H1 (cell line): ENCODE measurements around the gene ARHGAP8. TPM values are rescaled to one million over a fixed set of nuclear protein-coding genes. Genes with fewer than 3 reads are reported as not detected.

Experiments used
- CTCF ChIA-PET: fragments of 300-600 bp; sonication (Branson Sonifier 250); formaldehyde crosslinking; loops from one replicate; lab custom pipeline; 2021; ENCODE audit not compliant: partially characterized antibody; lab: Charles Lee
- POLR2A ChIA-PET: fragments of 300-600 bp; sonication (Branson Sonifier 250); formaldehyde crosslinking; loops from one replicate; lab custom pipeline; 2021; ENCODE audit warnings: inconsistent platforms; ENCODE audit not compliant: partially characterized antibody; lab: Charles Lee
- DNase-seq, 2 experiments: peaks; one replicate each; pipeline versions ENCODE4 v3.0.0 to v3.0.0-alpha.2; 2010 to 2022; ENCODE audit warnings: low spot score in 2 of 2, low read depth in 1 of 2, mixed read lengths in 1 of 2
- FAIRE-seq: peaks from 2 replicates; lab custom pipeline; 2011; peaks lifted over from hg19 to GRCh38; lab: Jason Lieb, UNC
- H2AFZ ChIP-seq: 2 replicates; pipeline ENCODE4 v1.8.1; 2012; ENCODE audit warnings: low read length, inconsistent platforms
- H2AK5ac ChIP-seq: 2 replicates; pipeline ENCODE4 v1.6.1; 2013; ENCODE audit warnings: low read depth, low read length
- H2BK120ac ChIP-seq: replicated peaks from 2 replicates; pipeline ENCODE3; 2013; ENCODE audit warnings: low read depth, low read length, inconsistent platforms
- H2BK12ac ChIP-seq: 2 replicates; pipeline ENCODE4 v1.6.1; 2013; ENCODE audit warnings: low read depth, low read length
- H2BK15ac ChIP-seq: 2 replicates; pipeline ENCODE4 v1.6.1; 2013; ENCODE audit warnings: low read length
- H2BK20ac ChIP-seq: 2 replicates; pipeline ENCODE4 v1.6.1; 2013; ENCODE audit warnings: low read length
- H2BK5ac ChIP-seq: 2 replicates; pipeline ENCODE4 v1.6.1; 2013; ENCODE audit warnings: low read depth, low read length
- H3K14ac ChIP-seq: 2 replicates; pipeline ENCODE4 v1.6.1; 2013; ENCODE audit warnings: inconsistent platforms; ENCODE audit not compliant: insufficient read length
- H3K18ac ChIP-seq: 2 replicates; pipeline ENCODE4 v1.6.1; 2013; ENCODE audit warnings: low read length; ENCODE audit errors: extremely low read depth
- H3K23ac ChIP-seq: 2 replicates; pipeline ENCODE4 v1.6.1; 2013; ENCODE audit warnings: inconsistent platforms; ENCODE audit not compliant: insufficient read length
- H3K23me2 ChIP-seq: 2 replicates; pipeline ENCODE4 v1.6.1; 2013; ENCODE audit warnings: low read depth, low read length
- H3K27ac ChIP-seq: 2 replicates; pipeline ENCODE4 v1.6.1; 2011; ENCODE audit warnings: low read depth, low read length, inconsistent platforms
- H3K27me3 ChIP-seq, 4 experiments: replicated peaks in 1 of 4; 1 replicate in 1 of 4; 2 replicates in 3 of 4; pipeline versions ENCODE4 v1.6.1 to v1.8.1; 2011 to 2013; ENCODE audit warnings: low read length in 3 of 4, mild to moderate bottlenecking in 3 of 4, inconsistent platforms in 2 of 4, mixed read lengths in 2 of 4, moderate library complexity in 1 of 4; ENCODE audit not compliant: control insufficient read depth in 3 of 4, insufficient read depth in 3 of 4; ENCODE audit errors: extremely low read depth in 1 of 4
- H3K36me3 ChIP-seq, 4 experiments: 2 replicates each; pipeline versions ENCODE4 v1.6.1 to v1.8.1; 2011 to 2013; ENCODE audit warnings: mild to moderate bottlenecking in 4 of 4, low read length in 3 of 4, moderate library complexity in 2 of 4, control low read depth in 1 of 4, inconsistent platforms in 1 of 4; ENCODE audit not compliant: insufficient read depth in 4 of 4, control insufficient read depth in 2 of 4
- H3K4ac ChIP-seq: replicated peaks from 2 replicates; pipeline ENCODE3; 2013; ENCODE audit warnings: low read length, low read depth, mixed read lengths, inconsistent platforms; ENCODE audit not compliant: insufficient read length
- H3K4me1 ChIP-seq, 4 experiments: replicated peaks in 1 of 4; 1 replicate in 1 of 4; 2 replicates in 3 of 4; pipeline versions ENCODE4 v1.6.1 to v1.8.1; 2011 to 2013; ENCODE audit warnings: low read length in 3 of 4, inconsistent platforms in 2 of 4, mixed read lengths in 1 of 4; ENCODE audit not compliant: insufficient read depth in 4 of 4, control insufficient read depth in 3 of 4
- H3K4me2 ChIP-seq, 2 experiments: 2 replicates each; pipeline versions ENCODE4 v1.6.1 to v1.8.1; 2011 to 2013; ENCODE audit warnings: low read depth in 2 of 2, low read length in 2 of 2, control low read depth in 1 of 2, inconsistent platforms in 1 of 2, mild to moderate bottlenecking in 1 of 2; ENCODE audit not compliant: insufficient read depth in 1 of 2
- H3K4me3 ChIP-seq, 4 experiments: fragments of 200-600, 300-600 bp in 1 of 4; sonication (generic), shearing (Covaris generic), sonication (Bioruptor Twin) in 1 of 4; 2 replicates each; pipeline versions ENCODE4 v1.5.1 to v1.8.1; 2011 to 2016; ENCODE audit warnings: low read length in 4 of 4, low read depth in 3 of 4, control low read depth in 2 of 4, inconsistent platforms in 2 of 4, mild to moderate bottlenecking in 2 of 4, mixed read lengths in 1 of 4, moderate library complexity in 1 of 4; ENCODE audit not compliant: insufficient read depth in 2 of 4; ENCODE audit errors: extremely low read depth in 1 of 4
- H3K56ac ChIP-seq: replicated peaks from 2 replicates; pipeline ENCODE3; 2013; ENCODE audit warnings: low read depth, mild to moderate bottlenecking, mixed read lengths, low read length, inconsistent platforms; ENCODE audit not compliant: insufficient read length
- H3K79me1 ChIP-seq: 2 replicates; pipeline ENCODE4 v1.6.1; 2013; ENCODE audit warnings: low read depth, low read length, control low read depth
- H3K79me2 ChIP-seq, 2 experiments: 2 replicates each; pipeline versions ENCODE4 v1.6.1 to v1.8.1; 2012 to 2013; ENCODE audit warnings: low read length in 2 of 2, mild to moderate bottlenecking in 2 of 2, inconsistent platforms in 1 of 2; ENCODE audit not compliant: insufficient read depth in 2 of 2, control insufficient read depth in 1 of 2
- H3K9ac ChIP-seq, 4 experiments: replicated peaks in 1 of 4; 1 replicate in 1 of 4; 2 replicates in 3 of 4; pipeline versions ENCODE4 v1.6.1 to v1.8.1; 2011 to 2013; ENCODE audit warnings: low read depth in 3 of 4, low read length in 3 of 4, control low read depth in 2 of 4, mild to moderate bottlenecking in 2 of 4, moderate library complexity in 2 of 4, inconsistent platforms in 1 of 4; ENCODE audit errors: extremely low read depth in 1 of 4
- H3K9me3 ChIP-seq, 2 experiments: 2 replicates each; pipeline versions ENCODE4 v1.6.1 to v1.8.1; 2012 to 2013; ENCODE audit warnings: mild to moderate bottlenecking in 2 of 2, moderate library complexity in 2 of 2, control low read depth in 1 of 2, inconsistent platforms in 1 of 2, low read depth in 1 of 2, low read length in 1 of 2, mixed read lengths in 1 of 2; ENCODE audit not compliant: insufficient read depth in 2 of 2
- H4K20me1 ChIP-seq, 2 experiments: replicated peaks in 1 of 2; 2 replicates each; pipeline versions ENCODE3 to v1.8.1; 2011 to 2013; ENCODE audit warnings: inconsistent platforms in 2 of 2, low read length in 2 of 2, mild to moderate bottlenecking in 1 of 2; ENCODE audit not compliant: insufficient read depth in 2 of 2, control insufficient read depth in 1 of 2
- H4K5ac ChIP-seq: 2 replicates; pipeline ENCODE4 v1.6.1; 2013; ENCODE audit warnings: low read length, low read depth, mixed read lengths, inconsistent platforms; ENCODE audit not compliant: insufficient read length
- H4K8ac ChIP-seq: 2 replicates; pipeline ENCODE4 v1.8.0; 2013; ENCODE audit warnings: mild to moderate bottlenecking, moderate library complexity, low read length, inconsistent platforms; ENCODE audit not compliant: insufficient read depth; ENCODE audit errors: extremely low read depth
- H4K91ac ChIP-seq: replicated peaks from 2 replicates; pipeline ENCODE3; 2013; ENCODE audit warnings: low read length, mixed read lengths, inconsistent platforms; ENCODE audit not compliant: insufficient read length
- NANOG ChIP-seq: IDR thresholded peaks from 2 replicates; pipeline ENCODE4 v1.6.1; 2011; ENCODE audit warnings: low read length, low read depth, mild to moderate bottlenecking, inconsistent platforms; ENCODE audit not compliant: insufficient read depth, poor library complexity, severe bottlenecking
- POLR2A ChIP-seq, 2 experiments: IDR thresholded peaks; 1 replicate in 1 of 2; 2 replicates in 1 of 2; pipeline ENCODE4 v1.6.1; 2011; ENCODE audit warnings: low read depth in 2 of 2, low read length in 2 of 2, mild to moderate bottlenecking in 2 of 2; ENCODE audit errors: control extremely low read depth in 1 of 2
- RAD21 ChIP-seq, 2 experiments: IDR thresholded peaks in 1 of 2; conservative IDR thresholded peaks in 1 of 2; 2 replicates each; pipeline ENCODE4 v1.6.1; 2011; ENCODE audit warnings: low read depth in 2 of 2, low read length in 2 of 2, improper control_type of control experiment in 1 of 2, inconsistent platforms in 1 of 2, mild to moderate bottlenecking in 1 of 2, moderate library complexity in 1 of 2
- RXRA ChIP-seq: IDR thresholded peaks from 2 replicates; pipeline ENCODE4 v1.6.1; 2011; ENCODE audit warnings: low read depth, mild to moderate bottlenecking, low read length, moderate library complexity; ENCODE audit not compliant: insufficient read depth
- WGBS, 2 experiments: shearing (Covaris generic) in 1 of 2; methylation state at CpG; one replicate each; pipeline versions ENCODE4 v1.1.6 to v1.1.7; 2013 to 2015; ENCODE audit warnings: low lambda C conversion rate in 2 of 2, mixed read lengths in 2 of 2, inconsistent platforms in 1 of 2, low coverage in 1 of 2, missing lambda C conversion rate in 1 of 2; ENCODE audit not compliant: insufficient replicate concordance in 2 of 2, insufficient coverage in 1 of 2, insufficient read length in 1 of 2; ENCODE audit errors: extremely low coverage in 1 of 2, missing lambda C conversion rate in 1 of 2; 5-methylcytosine and 5-hydroxymethylcytosine counted together
- polyA plus RNA-seq, 7 experiments: library from polyadenylated mRNA; depleted of rRNA in 3 of 7; stranded (reverse) in 5 of 7; unstranded in 2 of 7; fragments of >200 nt in 5 of 7; fragments of 200-250 nt in 2 of 7; gene quantifications; 1 replicate in 5 of 7; 2 replicates in 1 of 7; 4 replicates in 1 of 7; pipeline versions ENCODE4 v1.2.1 to v1.2.3, GENCODE V29; 2011 to 2013; ENCODE audit warnings: missing spikeins in 2 of 7, mixed read lengths in 2 of 7
- total RNA-seq: library from RNA; stranded (reverse); fragmentation: NEBNext Ultra II Directional; extraction: Animal tissue kit (Norgen Biotek cat#: 25700); gene quantifications from 2 replicates; pipeline ENCODE4 v1.2.1, GENCODE V29; 2021
- TF ChIP-seq, protein P1 (sequence below): IDR thresholded peaks from 2 replicates; pipeline ENCODE4 v1.6.1; 2011; ENCODE audit warnings: low read length, improper control_type of control experiment

ARHGAP8 gene
- total and polyA plus RNA-seq, 2 of the 8 experiments (the other 6 are each of a cell fraction or from before 2014, with no cell fraction given), result 35.6 to 47.7 TPM

DNA sequence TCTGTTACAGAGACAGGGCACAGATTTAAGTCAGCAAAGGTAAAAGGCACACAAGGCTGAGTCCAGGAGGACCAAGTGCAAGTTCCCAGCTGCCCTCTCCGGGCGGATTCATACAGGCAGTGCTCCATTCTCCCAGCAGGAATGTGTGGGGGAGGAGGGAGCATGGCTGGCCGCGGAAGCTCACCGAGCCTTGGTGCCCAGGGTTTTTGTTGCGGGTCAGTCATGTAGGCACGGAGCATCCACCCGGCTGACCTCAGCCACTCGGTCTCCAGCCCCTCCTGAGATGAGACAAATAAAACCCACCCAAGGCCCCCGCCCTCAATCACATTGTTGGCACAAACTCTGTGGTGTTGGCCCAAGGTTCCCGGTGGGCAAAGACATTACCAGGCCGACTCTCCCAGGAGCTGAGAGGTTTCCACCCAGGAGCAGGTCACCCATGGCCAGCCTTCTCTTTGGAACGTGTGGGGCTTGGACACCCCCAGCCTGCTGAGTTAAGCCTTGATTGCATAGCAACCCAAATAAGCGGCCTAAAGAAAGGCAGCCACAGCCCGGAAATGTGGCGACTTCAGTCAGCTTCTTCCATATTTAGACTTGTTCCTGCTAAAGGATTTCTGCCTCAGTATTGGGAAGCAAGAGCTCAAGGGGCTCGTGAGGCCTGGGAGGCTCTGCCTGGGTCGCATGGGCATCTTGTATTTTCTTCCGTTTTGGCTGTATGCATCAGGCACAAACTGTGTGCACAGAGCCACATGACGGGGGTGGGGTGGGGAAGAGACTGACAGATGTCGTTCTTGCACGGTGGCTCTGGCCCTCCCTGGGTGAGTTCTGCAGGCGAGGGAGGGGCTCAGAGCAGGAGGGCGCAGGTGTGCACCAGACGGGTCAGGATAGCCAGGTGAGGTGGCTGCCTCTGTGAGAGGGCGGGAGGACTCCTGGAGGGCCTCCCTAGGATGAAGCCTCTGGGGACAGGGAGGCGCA, 63.0 kb downstream of the ARHGAP8 start:
- H2AFZ ChIP-seq, result no peak overlapping the region
- no peak overlapping the region for H3K4ac ChIP-seq
- H2AK5ac ChIP-seq, result no peak overlapping the region
- FAIRE-seq (no peak), DNase-seq (no peak)
- H3K4me1 ChIP-seq, result peaks cover 0 to 9% (median 5%) of the 10 kb centered on the region in 4 experiments; a peak in 6 of 7 replicates
- no peaks in the 10 kb centered on the region for H3K79me2 ChIP-seq
- H4K91ac ChIP-seq, result no peak overlapping the region
- H3K4me2 ChIP-seq, result no peak overlapping the region
- no peak overlapping the region for H4K5ac ChIP-seq
- no peak overlapping the region for H3K4me3 ChIP-seq
- H4K8ac ChIP-seq, result no peak overlapping the region
- no peak overlapping the region for H2BK12ac ChIP-seq
- no peaks in the 10 kb centered on the region; a peak in 2 of 8 replicates for H3K36me3 ChIP-seq
- no peak overlapping the region for H3K14ac ChIP-seq
- H3K23me2 ChIP-seq, result 0 out of 2 replicates have a peak, but pooled peaks cover 2% of the 10 kb centered on the region
- H2BK20ac ChIP-seq, result no peak overlapping the region
- H3K56ac ChIP-seq, result no peak overlapping the region
- no peak overlapping the region for H3K18ac ChIP-seq
- WGBS, 2 experiments, result 88% methylated on average over 26 of the region's 27 CpGs; no CpG with 5 or more reads in 1 of the 2 experiments
- no peak overlapping the region for H2BK15ac ChIP-seq
- TF ChIP-seq RAD21 (IDR thresholded peaks at IDR 0.05 in 1 of 2, conservative IDR thresholded peaks at IDR 0.05 in 1 of 2; ENCODE audit: low read depth in 2 of 2, low read length in 2 of 2) (no peak), NANOG (no peak), POLR2A (IDR thresholded peaks at IDR 0.05; ENCODE audit: control extremely low read depth in 1 of 2, low read depth in 2 of 2, low read length in 2 of 2) (no peak), RXRA (no peak)
- TF ChIP-seq, protein P1, sequence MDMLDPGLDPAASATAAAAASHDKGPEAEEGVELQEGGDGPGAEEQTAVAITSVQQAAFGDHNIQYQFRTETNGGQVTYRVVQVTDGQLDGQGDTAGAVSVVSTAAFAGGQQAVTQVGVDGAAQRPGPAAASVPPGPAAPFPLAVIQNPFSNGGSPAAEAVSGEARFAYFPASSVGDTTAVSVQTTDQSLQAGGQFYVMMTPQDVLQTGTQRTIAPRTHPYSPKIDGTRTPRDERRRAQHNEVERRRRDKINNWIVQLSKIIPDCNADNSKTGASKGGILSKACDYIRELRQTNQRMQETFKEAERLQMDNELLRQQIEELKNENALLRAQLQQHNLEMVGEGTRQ, result no peak
- ChIA-PET CTCF (interaction anchor here (0.7 to 1.9 kb wide), 7 partner anchors 11 to 289 kb away, joined by 3 to 6 read pairs (median 3); no protein-coding TSS in a partner anchor), POLR2A (interaction anchor here (0.6 to 1.5 kb wide), 6 partner anchors 8 to 359 kb away, joined by 3 to 5 read pairs (median 3); partner anchors contain the start of gene NUP50)
- H2BK120ac ChIP-seq, result no peak overlapping the region
- no peak overlapping the region for H3K9ac ChIP-seq
- H4K20me1 ChIP-seq, result peaks cover 0 to 4% of the 10 kb centered on the region in 2 experiments
- H3K27me3 ChIP-seq, result no peaks in the 10 kb centered on the region
- H3K9me3 ChIP-seq, result no peaks in the 10 kb centered on the region
- H2BK5ac ChIP-seq, result no peak overlapping the region
- H3K23ac ChIP-seq, result no peak overlapping the region
- no peaks in the 10 kb centered on the region for H3K79me1 ChIP-seq
- no peak overlapping the region for H3K27ac ChIP-seq
